ENCODE results near the gene ACVR1B. TPM values are rescaled to one million over a fixed set of nuclear protein-coding genes. Genes with fewer than 3 reads are reported as not detected.

The ACVR1B gene
- total and polyA plus RNA-seq, 11 donors = 7.4 to 19.8 (median 11.6) TPM

DNA sequence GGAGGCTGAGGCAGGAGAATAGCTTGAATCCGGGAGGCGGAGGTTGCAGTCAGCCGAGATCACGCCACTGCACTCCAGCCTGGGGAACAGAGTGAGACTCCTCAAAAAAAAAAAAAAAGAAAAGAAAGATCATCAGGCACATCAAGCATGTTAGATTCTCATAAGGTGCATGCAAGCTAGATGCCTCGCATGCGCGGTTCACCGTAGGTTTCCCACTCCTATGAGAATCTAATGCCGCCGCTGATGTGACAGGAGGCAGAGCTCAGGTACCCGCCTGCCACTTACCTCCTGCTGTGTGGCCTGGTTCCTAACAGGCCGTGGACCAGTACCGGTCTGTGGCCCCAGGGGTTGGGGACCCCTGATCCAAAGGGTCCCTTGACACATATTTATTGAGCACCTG is 7.0 kb downstream of the ACVR1B start:
- ATAC-seq (no peak), DNase-seq (no peak)
- TF ChIP-seq POLR2A (IDR thresholded peaks at IDR 0.05) = no peak
- TF ChIP-seq, protein P1, sequence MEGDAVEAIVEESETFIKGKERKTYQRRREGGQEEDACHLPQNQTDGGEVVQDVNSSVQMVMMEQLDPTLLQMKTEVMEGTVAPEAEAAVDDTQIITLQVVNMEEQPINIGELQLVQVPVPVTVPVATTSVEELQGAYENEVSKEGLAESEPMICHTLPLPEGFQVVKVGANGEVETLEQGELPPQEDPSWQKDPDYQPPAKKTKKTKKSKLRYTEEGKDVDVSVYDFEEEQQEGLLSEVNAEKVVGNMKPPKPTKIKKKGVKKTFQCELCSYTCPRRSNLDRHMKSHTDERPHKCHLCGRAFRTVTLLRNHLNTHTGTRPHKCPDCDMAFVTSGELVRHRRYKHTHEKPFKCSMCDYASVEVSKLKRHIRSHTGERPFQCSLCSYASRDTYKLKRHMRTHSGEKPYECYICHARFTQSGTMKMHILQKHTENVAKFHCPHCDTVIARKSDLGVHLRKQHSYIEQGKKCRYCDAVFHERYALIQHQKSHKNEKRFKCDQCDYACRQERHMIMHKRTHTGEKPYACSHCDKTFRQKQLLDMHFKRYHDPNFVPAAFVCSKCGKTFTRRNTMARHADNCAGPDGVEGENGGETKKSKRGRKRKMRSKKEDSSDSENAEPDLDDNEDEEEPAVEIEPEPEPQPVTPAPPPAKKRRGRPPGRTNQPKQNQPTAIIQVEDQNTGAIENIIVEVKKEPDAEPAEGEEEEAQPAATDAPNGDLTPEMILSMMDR (IDR thresholded peaks at IDR 0.05) = no peak
- no peaks in the 10 kb centered on the region for H3K27me3 ChIP-seq
- H3K4me3 ChIP-seq = no peak overlapping the region
- peaks cover 0 to 4% (median 0%) of the 10 kb centered on the region in 12 donors for H3K9me3 ChIP-seq
- H3K4me1 ChIP-seq = peaks cover 7 to 59% (median 38%) of the 10 kb centered on the region in 12 donors
- WGBS, 4 donors = 94 to 99% (median 98%) methylated on average over 13 of the region's 13 CpGs
- peaks cover 0 to 13% (median 6%) of the 10 kb centered on the region in 9 donors for H3K36me3 ChIP-seq
- intact Hi-C loops (cut with DNase I) = no loop called here
- H3K27ac ChIP-seq = no peak overlapping the region

DNA sequence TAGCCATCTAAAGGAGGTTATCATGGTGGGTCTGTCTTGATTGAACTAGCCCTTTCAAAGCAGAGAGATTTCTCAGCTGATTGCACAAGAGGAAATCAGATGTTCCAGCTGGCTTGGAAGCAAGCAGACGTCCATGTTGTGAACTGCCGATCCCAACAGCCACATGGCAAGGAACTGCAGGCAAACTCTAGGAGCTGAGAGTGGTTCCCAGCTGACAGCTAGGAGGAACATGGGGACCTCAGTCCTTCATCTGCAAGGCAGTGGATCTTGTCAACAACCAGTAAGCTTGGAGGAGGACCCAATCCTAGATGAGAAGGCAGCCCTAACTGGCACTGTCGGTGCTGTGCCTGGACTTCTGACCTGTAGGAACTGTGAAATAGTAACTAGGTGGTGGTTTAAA is 7.7 kb downstream of the ACVR1B start:
- Histone ChIP-seq H3K27me3 (no peaks in the 10 kb centered on the region), H3K27ac (peak overlapping the region in 1 of 12 donors; percentile 27), H3K36me3 (peaks cover 0 to 13% (median 6%) of the 10 kb centered on the region in 9 donors), H3K4me1 (peaks cover 3 to 52% (median 32%) of the 10 kb centered on the region in 12 donors), H3K4me3 (no peak overlapping the region), H3K9me3 (peaks cover 0 to 4% (median 0%) of the 10 kb centered on the region in 12 donors)
- no peak for TF ChIP-seq POLR2A (IDR thresholded peaks at IDR 0.05)
- TF ChIP-seq, protein P1 (IDR thresholded peaks at IDR 0.05) = no peak
- 51 to 71% (median 63%) methylated on average over 3 of the region's 3 CpGs for WGBS, 4 donors
- no peak for DNase-seq
- peak in 2 of 4 donors; percentile 30 to 49 for ATAC-seq
- intact Hi-C loops (cut with DNase I) = no loop called here

DNA sequence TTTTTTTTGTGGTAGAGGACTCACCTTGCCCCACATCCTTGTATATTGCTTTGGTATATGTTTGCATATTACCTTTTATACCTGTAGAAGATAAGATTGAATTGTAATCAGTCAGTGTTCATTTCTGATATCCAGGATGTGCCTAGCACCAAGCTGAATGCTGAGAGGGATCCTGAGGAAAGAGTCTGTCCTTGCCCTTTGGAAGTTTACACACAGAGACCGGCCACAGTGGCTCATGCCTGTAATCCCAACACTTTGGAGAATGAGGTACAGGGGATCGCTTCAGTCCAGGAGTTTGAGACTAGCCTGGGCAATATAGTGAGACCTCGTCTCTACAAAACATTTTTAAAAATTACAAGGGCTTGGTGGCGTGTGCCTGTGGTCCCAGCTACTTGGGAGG is 8.4 kb downstream of the ACVR1B start:
- no peak for DNase-seq
- H3K36me3 ChIP-seq = peaks cover 0 to 13% (median 6%) of the 10 kb centered on the region in 9 donors
- 94 to 99% (median 97%) methylated on average over 4 of the region's 4 CpGs for WGBS, 4 donors
- peaks cover 0 to 4% (median 0%) of the 10 kb centered on the region in 12 donors for H3K9me3 ChIP-seq
- no peaks in the 10 kb centered on the region for H3K27me3 ChIP-seq
- no peak for TF ChIP-seq POLR2A (IDR thresholded peaks at IDR 0.05)
- TF ChIP-seq, protein P1 (IDR thresholded peaks at IDR 0.05) = no peak
- H3K4me3 ChIP-seq = no peak overlapping the region
- no peak for ATAC-seq
- peaks cover 0 to 45% (median 24%) of the 10 kb centered on the region in 12 donors for H3K4me1 ChIP-seq
- H3K27ac ChIP-seq = no peak overlapping the region
- intact Hi-C loops (cut with DNase I) = no loop called here

DNA sequence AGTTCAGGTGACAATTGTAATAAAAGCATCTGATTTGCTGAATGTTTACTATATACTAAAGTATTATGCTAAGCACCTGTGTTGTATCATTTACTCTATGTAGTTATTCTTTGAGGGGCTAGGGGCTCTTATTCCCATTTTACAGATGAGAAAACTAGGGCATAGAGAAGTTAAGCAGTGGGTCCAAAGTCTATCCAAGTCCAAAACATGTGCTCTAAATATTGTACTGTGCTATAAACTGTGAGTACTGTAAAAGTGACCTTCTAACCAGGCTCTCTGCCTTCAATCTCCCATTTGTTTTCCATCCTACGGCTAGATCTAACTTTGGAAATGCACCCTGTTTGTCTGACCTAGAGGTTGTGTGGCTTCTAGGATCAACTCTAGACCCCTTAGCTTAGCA is 9.0 kb downstream of the ACVR1B start:
- intact Hi-C loops (cut with DNase I) = no loop called here
- ATAC-seq (no peak), DNase-seq (no peak)
- Histone ChIP-seq H3K4me3 (no peak overlapping the region), H3K4me1 (peaks cover 0 to 39% (median 19%) of the 10 kb centered on the region in 12 donors), H3K27ac (no peak overlapping the region), H3K27me3 (no peaks in the 10 kb centered on the region), H3K36me3 (peaks cover 0 to 13% (median 6%) of the 10 kb centered on the region in 9 donors), H3K9me3 (peaks cover 0 to 4% (median 0%) of the 10 kb centered on the region in 12 donors)
- TF ChIP-seq POLR2A (IDR thresholded peaks at IDR 0.05) = no peak
- TF ChIP-seq, protein P1 (IDR thresholded peaks at IDR 0.05) = no peak
- 79 to 92% (median 85%) methylated on average over 1 of the region's 1 CpG for WGBS, 4 donors

Measured in heart left ventricle (tissue), 16 donors.